T47D (cell line): ENCODE data around the gene PROM2.
"Not testable (repeated sequence)": the region's sequence is repeated elsewhere in the genome, so short reads cannot be mapped to it uniquely, and the experiment has no call there.

Source experiments
- DNase-seq, 2 experiments: peaks; one replicate each; pipeline versions ENCODE4 v3.0.0 to v3.0.0-alpha.2; 2011 to 2012; ENCODE audit warnings: low read depth in 1 of 2, low spot score in 1 of 2
- JUND ChIP-seq: IDR thresholded peaks from 2 replicates; pipeline ENCODE4 v1.6.1; 2012; ENCODE audit warnings: low read depth
- in situ Hi-C: cut with HindIII; loops from 2 replicates; pipeline ENCODE4 v1.10.0; 2016; ENCODE audit warnings: low sequenced_read_pairs, low pct_unique_long_range_greater_than_20kb

Gene PROM2

DNA sequence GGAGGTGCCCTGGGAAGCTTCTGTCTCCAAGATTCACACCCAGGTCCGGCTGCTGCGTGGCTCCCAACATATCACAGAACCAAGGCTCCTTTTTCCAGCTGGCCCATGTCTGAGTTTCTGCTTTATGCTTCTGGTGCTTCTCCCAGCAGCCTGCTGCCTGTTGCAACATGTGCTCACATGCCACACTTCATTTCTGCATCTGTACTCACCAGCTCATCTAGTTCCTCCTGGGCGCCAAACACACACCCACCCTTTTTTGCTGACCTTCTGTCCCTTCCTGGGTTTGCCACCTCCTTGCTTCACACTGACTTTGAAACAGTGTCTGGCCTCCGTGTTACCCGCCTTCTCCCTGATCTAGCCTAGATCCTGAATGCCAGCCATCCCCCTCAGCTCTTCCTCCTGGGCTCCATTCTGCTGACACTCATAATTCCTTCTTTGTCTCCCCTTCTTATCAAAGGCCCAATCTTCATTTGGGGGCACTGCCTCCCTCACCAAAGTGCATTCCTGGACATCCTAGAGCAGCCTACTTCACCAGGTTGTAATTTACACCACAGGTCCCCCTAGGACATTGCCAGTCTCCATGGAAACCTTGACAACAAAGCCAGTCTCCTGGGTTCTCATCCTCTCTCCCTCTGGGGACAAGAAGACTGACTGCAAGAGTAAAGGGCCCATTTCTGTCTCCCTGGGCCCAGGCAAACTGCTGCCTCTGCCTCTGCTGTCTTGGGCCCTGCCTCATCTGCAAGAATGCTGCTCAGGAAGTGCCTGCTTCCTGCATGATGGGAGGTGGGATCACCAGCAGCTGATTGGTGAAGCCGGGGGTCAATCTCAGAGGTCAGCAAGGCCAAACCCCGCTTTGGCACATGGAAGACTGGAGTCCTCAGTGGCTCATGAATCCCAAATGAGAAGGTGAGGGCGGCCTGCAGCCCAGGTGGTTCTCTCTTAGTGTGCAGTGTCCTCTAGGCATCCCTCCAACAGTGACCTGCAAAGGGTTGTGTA is 13.9 kb upstream of the PROM2 start:
- no peak for TF ChIP-seq JUND
- DNase-seq = no peak
- in situ Hi-C loops = no loop called here

DNA sequence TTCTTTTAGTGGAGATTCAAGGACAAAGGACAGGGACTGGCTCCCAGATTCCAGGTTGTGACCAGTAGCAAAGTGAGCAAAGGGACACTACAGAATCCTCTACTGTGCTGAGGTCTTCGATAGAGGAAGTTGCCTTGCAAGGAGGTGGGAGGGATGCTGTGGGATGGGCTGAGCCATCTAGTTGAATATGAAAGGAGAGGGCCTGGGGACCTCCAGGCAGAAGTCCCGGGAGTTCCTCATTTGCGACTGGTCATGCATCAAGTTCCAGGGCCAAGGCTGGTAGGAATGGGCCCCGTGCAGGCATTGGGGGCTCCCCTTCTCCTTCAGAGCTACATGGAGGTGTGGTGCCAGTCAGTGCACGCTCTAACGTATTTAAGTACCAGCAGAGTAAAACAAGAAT is 12.6 kb upstream of the PROM2 start:
- TF ChIP-seq JUND = no peak
- DNase-seq = no peak
- in situ Hi-C loops = no loop called here

DNA sequence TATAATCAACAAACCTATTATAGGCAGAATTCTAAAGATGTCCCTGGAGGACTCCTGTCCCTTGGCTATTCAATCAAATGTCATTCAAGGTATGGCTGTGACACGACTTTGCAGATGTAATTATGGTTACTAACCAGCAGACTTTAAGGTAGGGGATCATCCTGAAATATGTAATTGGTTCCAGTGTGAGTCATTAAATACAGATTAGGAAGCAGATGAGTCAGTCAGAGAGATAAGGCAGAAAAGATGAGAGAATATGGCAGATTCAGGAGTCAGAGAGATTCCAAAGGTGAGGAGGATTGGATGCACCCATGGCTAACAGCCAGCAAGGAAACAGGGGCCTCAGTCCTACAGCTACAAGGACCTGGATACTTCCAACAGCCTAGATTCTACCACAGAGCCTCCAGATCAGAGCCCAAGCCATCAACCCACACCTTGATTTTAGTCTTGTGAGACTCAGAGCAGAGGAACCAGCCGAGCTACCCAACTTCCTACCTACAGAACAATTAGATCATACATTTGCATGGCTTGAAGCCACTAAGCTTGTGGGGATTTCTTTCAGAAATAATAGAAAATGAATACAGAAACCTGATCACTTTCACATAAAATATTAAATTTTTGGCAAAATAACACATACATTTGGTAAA is 11.2 kb upstream of the PROM2 start:
- DNase-seq = no peak
- no peak for TF ChIP-seq JUND
- in situ Hi-C loops = no loop called here

- in situ Hi-C loops = no loop called here
Measured at GRCh38 chr2:95264624-95265023, 9.6 kb upstream of the PROM2 start.

DNA sequence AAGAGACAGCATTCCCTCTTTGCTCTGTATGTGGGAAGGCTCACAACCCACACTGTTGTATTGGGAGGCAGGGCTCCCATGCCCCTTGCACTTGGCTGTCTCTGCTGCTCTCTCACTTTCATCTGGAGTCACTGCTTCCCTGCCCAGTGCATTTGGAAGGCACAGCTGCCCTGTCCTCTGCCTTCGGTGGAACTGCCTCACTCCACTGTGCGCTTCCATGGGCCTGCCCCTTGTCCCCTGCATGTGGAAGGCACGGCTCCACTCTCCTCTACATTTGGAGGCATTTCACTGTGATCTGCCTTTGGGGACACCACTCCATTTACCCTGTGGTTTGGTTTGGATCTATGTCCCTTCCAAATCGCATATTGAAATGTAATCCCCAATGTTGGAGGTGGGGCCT is 9.1 kb upstream of the PROM2 start:
- TF ChIP-seq JUND = no peak
- in situ Hi-C loops = no loop called here
- DNase-seq = no peak

More at GRCh38 chr2:95264624-95265023, 9.6 kb upstream of the PROM2 start:
- no peak for TF ChIP-seq JUND
- DNase-seq = no peak

DNA sequence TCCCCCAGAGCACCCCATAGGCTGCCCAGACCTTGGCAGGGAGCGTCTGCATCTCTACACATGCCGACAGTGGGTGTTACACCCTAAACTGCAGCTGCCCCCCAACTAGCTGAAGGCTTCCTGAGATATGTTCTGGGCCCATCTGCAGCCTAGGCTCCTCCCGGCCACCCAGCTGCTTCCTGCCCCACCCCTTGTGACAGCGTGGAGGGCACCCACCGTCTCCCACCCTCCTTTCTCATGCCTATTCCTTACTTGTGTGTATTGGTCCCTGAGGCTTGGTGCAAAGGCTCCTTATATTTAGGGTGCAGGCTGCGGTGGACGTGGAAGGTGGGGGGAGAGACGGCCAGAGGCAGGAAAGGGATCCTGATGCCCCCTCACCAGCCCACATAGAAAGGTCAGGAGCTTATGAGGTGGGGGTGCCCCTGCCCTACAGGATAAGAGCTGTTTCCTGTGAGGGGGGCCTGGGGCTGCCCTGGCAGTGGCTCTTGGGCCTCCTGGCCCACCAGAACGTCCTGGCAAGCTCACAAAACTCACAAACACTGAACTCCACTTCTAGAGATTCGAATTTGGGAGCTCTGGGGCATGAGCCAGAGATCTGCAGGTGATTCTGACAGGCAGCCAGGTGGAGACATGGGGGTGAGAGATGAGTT is 7.3 kb upstream of the PROM2 start:
- in situ Hi-C loops = no loop called here
- DNase-seq = no peak
- no peak for TF ChIP-seq JUND

GRCh38 chr2:95267458-95268210 is 6.6 kb upstream of the PROM2 start:
- in situ Hi-C loops = no loop called here
- no peak for DNase-seq
- TF ChIP-seq JUND = no peak

DNA sequence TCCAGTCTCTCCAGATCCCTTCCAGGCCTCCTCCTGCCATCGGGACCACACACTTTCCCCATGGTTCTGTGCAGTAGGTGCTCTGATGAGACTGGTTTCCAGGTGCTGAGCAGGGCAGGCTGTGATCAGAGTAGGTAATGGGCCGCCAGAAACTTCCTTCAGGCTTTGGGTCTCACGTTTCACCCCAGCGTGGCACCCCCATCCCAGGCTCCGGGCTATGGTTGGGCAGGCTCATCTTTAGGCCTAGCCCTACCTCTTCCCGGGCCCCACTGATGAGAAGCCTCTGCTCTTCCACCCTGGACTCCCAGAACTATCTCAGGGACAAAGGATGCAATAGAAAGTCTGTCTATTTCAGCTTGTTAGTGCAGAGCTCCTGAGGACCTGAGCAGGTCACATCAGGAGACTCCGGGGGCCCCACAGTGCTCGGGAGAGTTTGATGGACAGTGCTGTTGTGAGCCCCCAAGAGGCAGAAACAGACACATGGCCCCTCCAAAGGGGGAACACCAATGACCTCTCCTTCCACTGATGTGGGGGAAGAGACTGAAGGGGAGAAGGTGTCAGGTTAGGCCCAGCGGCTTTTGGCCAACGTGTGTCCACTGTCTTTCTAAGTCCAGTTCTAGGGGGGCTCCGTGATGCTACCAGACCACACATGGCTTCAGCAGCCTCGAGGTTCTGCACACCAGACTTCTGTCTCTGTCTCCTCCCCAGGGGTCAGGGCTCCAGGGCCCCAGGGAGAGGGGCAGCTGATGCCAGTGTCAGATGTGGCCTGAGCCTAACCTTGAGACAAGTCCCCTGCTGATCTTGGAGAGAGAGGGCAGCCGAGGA is 5.8 kb upstream of the PROM2 start:
- TF ChIP-seq JUND = no peak
- in situ Hi-C loops = no loop called here
- no peak for DNase-seq

DNA sequence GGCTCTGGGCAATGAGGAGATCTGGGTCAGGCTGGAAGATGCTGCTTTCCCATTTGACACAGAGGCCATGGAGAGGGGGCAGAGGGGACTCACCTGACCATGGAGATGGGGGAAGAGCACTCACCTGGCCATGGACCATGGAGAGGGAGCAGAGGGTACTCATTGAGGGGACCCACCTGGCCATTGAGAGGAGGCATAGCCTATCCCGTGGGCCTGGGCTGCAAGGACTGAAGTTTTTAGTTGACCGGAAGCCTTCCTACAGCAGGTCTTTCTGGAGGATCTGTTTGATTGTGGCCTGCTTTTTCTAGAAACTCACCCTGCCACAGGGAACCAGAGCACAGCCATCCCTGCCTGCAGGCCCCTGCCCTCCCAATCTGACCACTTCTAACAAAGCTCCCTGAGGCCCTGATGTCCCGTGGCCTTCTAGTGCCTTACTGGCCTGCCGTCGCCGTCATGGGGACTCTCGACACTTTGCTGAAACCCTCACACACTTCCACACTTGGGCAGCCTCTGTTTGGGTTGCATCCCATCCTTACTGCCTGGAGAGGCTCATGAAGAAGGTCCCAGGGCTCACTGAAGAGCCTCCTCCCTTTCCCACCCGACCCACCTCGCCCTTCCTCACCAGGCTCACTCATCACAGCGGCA is 5.1 kb upstream of the PROM2 start:
- no peak for DNase-seq
- TF ChIP-seq JUND = no peak
- in situ Hi-C loops = no loop called here

GRCh38 chr2:95269745-95270144 is 4.5 kb upstream of the PROM2 start:
- in situ Hi-C loops, DNase-seq: not testable (repeated sequence)

- TF ChIP-seq JUND = no peak
- in situ Hi-C loops = no loop called here
- no peak for DNase-seq
Measured at GRCh38 chr2:95270541-95271081, 3.6 kb upstream of the PROM2 start.
